ENCODE data around the gene ADORA3. TPM values are rescaled to one million over a fixed set of nuclear protein-coding genes. Genes with fewer than 3 reads are reported as not detected.

Gene ADORA3
- total and polyA plus RNA-seq, 10 of the 15 experiments (the other 5 are each of a cell fraction or from before 2014, with no cell fraction given) = 0.14 to 0.29 (median 0.18) TPM; not detected in 2

GRCh38 chr1:111507411-111508201 lies 4.2 kb upstream of the ADORA3 start (continued):
- TF ChIP-seq ZNF687 (IDR thresholded peaks at IDR 0.05) (peak; percentile 55; the same call in 1 of the 2 replicates), JUND (IDR thresholded peaks at IDR 0.05; ENCODE audit: low read depth, low read length) (no peak), CUX1 (IDR thresholded peaks at IDR 0.05; ENCODE audit: insufficient replicate concordance, low read depth, low read length) (no peak), RB1 (IDR thresholded peaks at IDR 0.05; ENCODE audit: borderline replicate concordance) (peak; percentile 48; the same call in 1 of the 2 replicates), MEF2A (IDR thresholded peaks at IDR 0.05; ENCODE audit: insufficient read depth, low read depth, low read length) (peak; percentile 31; the same call in 1 of the 2 replicates), CREM (IDR thresholded peaks at IDR 0.05; ENCODE audit: low read depth) (no peak; the same call in 1 of the 2 replicates), ZNF24 (IDR thresholded peaks at IDR 0.05) (0 out of 2 replicates have a peak, but pooled peaks have one; percentile 12), STAT1 (conservative IDR thresholded peaks at IDR 0.05) (no peak), EGR1 (IDR thresholded peaks at IDR 0.05; ENCODE audit: borderline replicate concordance in 1 of 2, low read depth in 2 of 2, low read length in 2 of 2) (no peak), PML (IDR thresholded peaks at IDR 0.05; ENCODE audit: low read length) (peak; percentile 24; the same call in 1 of the 2 replicates), TBL1XR1 (IDR thresholded peaks at IDR 0.05; ENCODE audit: low read depth, low read length) (peak; percentile 53), EED (IDR thresholded peaks at IDR 0.05; ENCODE audit: low read depth) (peak; percentile 32; the same call in 1 of the 2 replicates), SUPT20H (IDR thresholded peaks at IDR 0.05; ENCODE audit: borderline replicate concordance, control insufficient read depth, low read depth, low read length) (no peak), ZBTB4 (CRISPR knock-in tag; IDR thresholded peaks at IDR 0.05) (no peak), CHD2 (IDR thresholded peaks at IDR 0.05; ENCODE audit: borderline replicate concordance, low read depth, low read length) (peak; percentile 4; the same call in 1 of the 2 replicates), DPF2 (IDR thresholded peaks at IDR 0.05) (peak; percentile 68), CHD4 (IDR thresholded peaks at IDR 0.05) (no peak)
